ENCODE measurements around the gene TP53TG3D. TPM values are rescaled to one million over a fixed set of nuclear protein-coding genes. Genes with fewer than 3 reads are reported as not detected.

TP53TG3D gene
- total RNA-seq, 4 donors from 2014 or later = 0.91 to 3.8 TPM; not detected in 2

Small RNA genes within 50 kb of the gene (small RNA-seq; reads per million reads assigned to genes)
- gene AC133485.1 (not detected), gene AC140878.1 (not detected)

Measured in uterus (tissue), 4 donors.